Heart left ventricle (tissue), 13 donors: ENCODE data around the gene AIFM1.

Experiments used
- POLR2A ChIP-seq, 2 donors: fragments of 450-650 bp; IDR thresholded peaks; one replicate each; pipeline ENCODE4 v1.6.1; 2017; ENCODE audit warnings: antibody characterized with exemption in 2 of 2, mild to moderate bottlenecking in 2 of 2, moderate library complexity in 2 of 2
- TF ChIP-seq, protein P1 (sequence below), 12 donors: fragments of 200-600 bp; sonication (generic) in 4 of 12; IDR thresholded peaks; one replicate each; pipeline versions ENCODE4 v1.5.0 to v1.8.0; 2018 to 2022; ENCODE audit warnings: antibody characterized with exemption in 12 of 12, mild to moderate bottlenecking in 5 of 12
- donor health status: ischemic (EF 13 %, LVEDD 7.1; RV severe dilation, severe dysfunction).
- donor health status: DM: no; HTN: yes; CAD: no.
- donor health status: DM: no; HTN: no; CAD: no.
- donor health status: ischemic (EF 25% LVEDD 6.9; RV normal size, moderate dysfunction).
- donor health status: ischemic (EF 25% LVEDD 5.7; RV mildly dilated, moderate dysfunction).
- donor health status: ischemic (EF 35%, LVEDD 5.7; RV mildly dilated, moderate dysfunction).
- donor health status: nonischemic (EF 11% LVEDD 7.7; RV severe dilation, severe dysfunction).
- donor health status: DM: yes; HTN: yes; CAD: no.
- donor health status: PGD.
- donor health status: ischemic (EF 29% LVEDD 5.4; RV normal size, mild dysfunction).
- donor health status: nonischemic (EF 23%, LVEDD 6.1; RV moderate dilation, normal function).

DNA sequence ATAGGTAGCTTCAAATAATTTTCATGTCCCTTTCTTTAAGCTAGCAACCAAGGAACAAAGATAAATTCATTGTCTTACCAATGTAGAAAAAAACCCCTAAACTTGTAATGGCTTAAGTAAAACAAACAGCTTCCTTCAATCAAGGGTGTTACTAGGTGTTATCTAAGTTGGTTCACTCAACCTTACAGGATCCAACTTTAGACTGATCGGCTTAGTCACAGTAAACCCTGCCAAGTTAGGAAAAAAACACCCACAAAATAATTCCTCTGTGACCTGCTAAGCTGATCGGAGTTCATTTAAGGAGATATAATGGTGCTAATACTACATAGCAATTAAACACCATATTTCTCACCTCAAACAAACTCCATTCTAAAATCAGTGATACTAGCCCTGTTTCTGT lies 10.1 kb downstream of the AIFM1 start:
- TF ChIP-seq, protein P1, sequence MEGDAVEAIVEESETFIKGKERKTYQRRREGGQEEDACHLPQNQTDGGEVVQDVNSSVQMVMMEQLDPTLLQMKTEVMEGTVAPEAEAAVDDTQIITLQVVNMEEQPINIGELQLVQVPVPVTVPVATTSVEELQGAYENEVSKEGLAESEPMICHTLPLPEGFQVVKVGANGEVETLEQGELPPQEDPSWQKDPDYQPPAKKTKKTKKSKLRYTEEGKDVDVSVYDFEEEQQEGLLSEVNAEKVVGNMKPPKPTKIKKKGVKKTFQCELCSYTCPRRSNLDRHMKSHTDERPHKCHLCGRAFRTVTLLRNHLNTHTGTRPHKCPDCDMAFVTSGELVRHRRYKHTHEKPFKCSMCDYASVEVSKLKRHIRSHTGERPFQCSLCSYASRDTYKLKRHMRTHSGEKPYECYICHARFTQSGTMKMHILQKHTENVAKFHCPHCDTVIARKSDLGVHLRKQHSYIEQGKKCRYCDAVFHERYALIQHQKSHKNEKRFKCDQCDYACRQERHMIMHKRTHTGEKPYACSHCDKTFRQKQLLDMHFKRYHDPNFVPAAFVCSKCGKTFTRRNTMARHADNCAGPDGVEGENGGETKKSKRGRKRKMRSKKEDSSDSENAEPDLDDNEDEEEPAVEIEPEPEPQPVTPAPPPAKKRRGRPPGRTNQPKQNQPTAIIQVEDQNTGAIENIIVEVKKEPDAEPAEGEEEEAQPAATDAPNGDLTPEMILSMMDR (IDR thresholded peaks at IDR 0.05): no peak
- TF ChIP-seq POLR2A (IDR thresholded peaks at IDR 0.05): no peak
